PC-3 (cell line): ENCODE results near the gene VSIG8. TPM values are rescaled to one million over a fixed set of nuclear protein-coding genes. Genes with fewer than 3 reads are reported as not detected.

ENCODE experiments used
- ATAC-seq: fragments of 200-7000 bp; cut with Tn5 transposase; 2 replicates; pipeline ENCODE4 v1.9.1; 2020; ENCODE audit warnings: mild to moderate bottlenecking, moderate library complexity
- BruUV-seq: library from RNA; stranded (reverse); fragments of 400-500 nt; replicated peaks from 2 replicates; lab custom pipeline; 2021; lab: Mats Ljungman, UMichigan
- CTCF ChIA-PET: fragments of 300-600 bp; sonication (Branson Sonifier 250); formaldehyde crosslinking; loops from one replicate; lab custom pipeline; 2022; ENCODE audit warnings: antibody characterized with exemption; lab: Charles Lee
- POLR2A ChIA-PET: fragments of 300-600 bp; sonication (Branson Sonifier 250); formaldehyde crosslinking; loops from one replicate; lab custom pipeline; 2022; ENCODE audit warnings: antibody characterized with exemption; ENCODE audit not compliant: unreplicated experiment; lab: Charles Lee
- DNase-seq: peaks from one replicate; pipeline ENCODE4 v3.0.0-alpha.2; 2015
- H2AFZ ChIP-seq: fragments of 300-600 bp; sonication (generic); 2 replicates; pipeline ENCODE4 v1.6.0; 2016; ENCODE audit warnings: antibody characterized with exemption, low read length
- H3F3A ChIP-seq: fragments of 300-600 bp; sonication (generic); one replicate; pipeline ENCODE4 v1.6.0; 2017; ENCODE audit warnings: antibody characterized with exemption, low read length, control low read depth, mild to moderate bottlenecking; ENCODE audit not compliant: unreplicated experiment
- H3K27ac ChIP-seq: fragments of 300-600 bp; sonication (generic); 2 replicates; pipeline ENCODE4 v1.5.1; 2016; ENCODE audit warnings: mild to moderate bottlenecking, low read length
- H3K27me3 ChIP-seq: fragments of 300-600 bp; sonication (generic); 2 replicates; pipeline ENCODE4 v1.6.1; 2016; ENCODE audit warnings: low read length, mixed read lengths
- H3K36me3 ChIP-seq: fragments of 300-600 bp; sonication (generic); 2 replicates; pipeline ENCODE4 v1.6.1; 2016; ENCODE audit warnings: low read depth, mixed run types, low read length, mixed read lengths
- H3K4me1 ChIP-seq: fragments of 300-600 bp; sonication (generic); 2 replicates; pipeline ENCODE4 v1.5.1; 2016; ENCODE audit warnings: low read length; ENCODE audit not compliant: insufficient read depth
- H3K4me2 ChIP-seq: fragments of 300-600 bp; sonication (generic); 2 replicates; pipeline ENCODE4 v1.6.0; 2016; ENCODE audit warnings: low read length
- H3K4me3 ChIP-seq: fragments of 300-600 bp; sonication (generic); 2 replicates; pipeline ENCODE4 v1.5.1; 2016; ENCODE audit warnings: mild to moderate bottlenecking, low read length, mixed read lengths
- H3K79me2 ChIP-seq: fragments of 300-600 bp; sonication (generic); 2 replicates; pipeline ENCODE4 v1.6.1; 2017; ENCODE audit warnings: low read length, mixed read lengths
- H3K9ac ChIP-seq: fragments of 300-600 bp; sonication (generic); 2 replicates; pipeline ENCODE4 v1.6.0; 2016; ENCODE audit warnings: mild to moderate bottlenecking, low read length
- H3K9me2 ChIP-seq: fragments of 300-600 bp; sonication (generic); replicated peaks from 2 replicates; pipeline ENCODE4 v1.6.1; 2016; ENCODE audit warnings: mixed run types, low read length, mixed read lengths
- H3K9me3 ChIP-seq: fragments of 300-600 bp; sonication (generic); 2 replicates; pipeline ENCODE4 v1.6.1; 2016; ENCODE audit warnings: low read length, mixed read lengths
- H4K20me1 ChIP-seq: fragments of 300-600 bp; sonication (generic); 2 replicates; pipeline ENCODE4 v1.6.1; 2016; ENCODE audit warnings: low read length, mixed read lengths
- EZH2 ChIP-seq: fragments of 300-600 bp; sonication (generic); IDR thresholded peaks from one replicate; pipeline ENCODE4 v1.6.1; 2017; ENCODE audit warnings: antibody characterized with exemption, mild to moderate bottlenecking, low read length; ENCODE audit not compliant: unreplicated experiment
- EZH2phosphoT487 ChIP-seq: fragments of 300-600 bp; sonication (generic); IDR thresholded peaks from 2 replicates; pipeline ENCODE4 v1.6.1; 2018; ENCODE audit warnings: mild to moderate bottlenecking, antibody characterized with exemption, low read length, borderline replicate concordance
- intact Hi-C: fragments of 100-400 bp; cut with micrococcal nuclease; formaldehyde crosslinking; loops from 2 replicates; pipeline ENCODE4 v1.9.0; 2023
- total RNA-seq: library from RNA; depleted of rRNA; stranded (reverse); fragments of >200 nt; gene quantifications from 2 replicates; pipeline ENCODE4 v1.2.3, GENCODE V29; 2014
- TF ChIP-seq, protein P1 (sequence below): fragments of 300-600 bp; sonication (generic); conservative IDR thresholded peaks from 2 replicates; pipeline ENCODE4 v1.5.1; 2017; ENCODE audit warnings: antibody characterized with exemption, low read depth, mild to moderate bottlenecking, low read length

The VSIG8 gene
- total RNA-seq, 1 experiment from 2014 or later: 0.47 TPM

DNA sequence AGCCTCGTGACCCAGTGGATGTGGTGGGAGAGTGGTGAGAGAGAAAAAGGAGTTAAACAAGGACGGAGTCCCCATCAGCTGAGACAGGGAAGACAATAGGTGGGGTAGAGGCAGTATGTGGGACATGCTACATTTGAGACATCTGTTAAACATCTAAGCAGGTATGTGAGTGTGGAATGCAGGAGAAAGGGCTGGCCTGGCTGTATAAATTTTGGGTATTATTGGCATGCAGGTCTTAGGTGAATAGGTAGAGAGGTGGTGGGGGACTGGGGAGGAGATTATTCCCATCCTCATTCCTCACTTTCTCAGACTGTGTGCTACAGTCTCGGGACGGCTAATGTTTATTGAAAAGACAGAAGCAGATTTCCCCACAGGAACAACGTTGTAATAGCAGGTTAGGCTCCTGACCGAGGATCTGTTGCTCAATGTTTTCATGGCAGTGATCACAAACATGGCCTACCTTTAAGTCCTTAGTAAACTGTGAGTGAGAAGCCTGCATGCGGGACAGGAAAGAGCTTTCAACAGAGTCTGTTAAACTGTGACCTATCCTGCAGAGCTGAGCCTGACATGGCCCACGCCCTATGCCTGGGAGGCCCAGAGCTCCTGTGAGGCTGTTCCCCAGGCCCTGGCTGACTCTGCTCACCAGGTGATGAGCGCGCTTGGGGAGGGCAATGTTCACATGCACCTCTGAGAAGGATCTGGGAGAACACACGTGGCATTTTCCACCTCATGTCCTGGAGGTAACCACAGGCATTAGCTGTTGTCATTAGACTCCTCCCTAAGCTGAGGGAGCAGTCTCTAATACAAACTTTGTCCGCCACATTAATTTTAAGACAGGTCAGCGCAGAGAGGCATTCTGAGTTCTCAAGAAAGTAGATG, 16.5 kb downstream of the VSIG8 start:
- H2AFZ ChIP-seq: no peak overlapping the region
- no peaks in the 10 kb centered on the region for H3K9me3 ChIP-seq
- H3K4me3 ChIP-seq: no peak overlapping the region
- no peak for DNase-seq
- no peak overlapping the region for H3K27ac ChIP-seq
- CTCF ChIA-PET: no interaction called here
- H3K4me1 ChIP-seq: peaks cover 19% of the 10 kb centered on the region
- H3K36me3 ChIP-seq: no peaks in the 10 kb centered on the region
- TF ChIP-seq, protein P1, sequence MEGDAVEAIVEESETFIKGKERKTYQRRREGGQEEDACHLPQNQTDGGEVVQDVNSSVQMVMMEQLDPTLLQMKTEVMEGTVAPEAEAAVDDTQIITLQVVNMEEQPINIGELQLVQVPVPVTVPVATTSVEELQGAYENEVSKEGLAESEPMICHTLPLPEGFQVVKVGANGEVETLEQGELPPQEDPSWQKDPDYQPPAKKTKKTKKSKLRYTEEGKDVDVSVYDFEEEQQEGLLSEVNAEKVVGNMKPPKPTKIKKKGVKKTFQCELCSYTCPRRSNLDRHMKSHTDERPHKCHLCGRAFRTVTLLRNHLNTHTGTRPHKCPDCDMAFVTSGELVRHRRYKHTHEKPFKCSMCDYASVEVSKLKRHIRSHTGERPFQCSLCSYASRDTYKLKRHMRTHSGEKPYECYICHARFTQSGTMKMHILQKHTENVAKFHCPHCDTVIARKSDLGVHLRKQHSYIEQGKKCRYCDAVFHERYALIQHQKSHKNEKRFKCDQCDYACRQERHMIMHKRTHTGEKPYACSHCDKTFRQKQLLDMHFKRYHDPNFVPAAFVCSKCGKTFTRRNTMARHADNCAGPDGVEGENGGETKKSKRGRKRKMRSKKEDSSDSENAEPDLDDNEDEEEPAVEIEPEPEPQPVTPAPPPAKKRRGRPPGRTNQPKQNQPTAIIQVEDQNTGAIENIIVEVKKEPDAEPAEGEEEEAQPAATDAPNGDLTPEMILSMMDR: no peak
- no peak for TF ChIP-seq EZH2phosphoT487
- no peaks in the 10 kb centered on the region for H3K79me2 ChIP-seq
- H3K27me3 ChIP-seq: no peaks in the 10 kb centered on the region
- H4K20me1 ChIP-seq: no peaks in the 10 kb centered on the region
- POLR2A ChIA-PET: interaction anchor here (0.6 kb wide), 1 partner anchor 411 kb away, joined by 4 read pairs; no protein-coding TSS in a partner anchor
- ATAC-seq: no peak
- BruUV-seq: no TSS peak
- no peak overlapping the region for H3K9ac ChIP-seq
- H3F3A ChIP-seq: no peaks in the 10 kb centered on the region
- no peaks in the 10 kb centered on the region for H3K9me2 ChIP-seq
- intact Hi-C loops: no loop called here
- no peak overlapping the region for H3K4me2 ChIP-seq

DNA sequence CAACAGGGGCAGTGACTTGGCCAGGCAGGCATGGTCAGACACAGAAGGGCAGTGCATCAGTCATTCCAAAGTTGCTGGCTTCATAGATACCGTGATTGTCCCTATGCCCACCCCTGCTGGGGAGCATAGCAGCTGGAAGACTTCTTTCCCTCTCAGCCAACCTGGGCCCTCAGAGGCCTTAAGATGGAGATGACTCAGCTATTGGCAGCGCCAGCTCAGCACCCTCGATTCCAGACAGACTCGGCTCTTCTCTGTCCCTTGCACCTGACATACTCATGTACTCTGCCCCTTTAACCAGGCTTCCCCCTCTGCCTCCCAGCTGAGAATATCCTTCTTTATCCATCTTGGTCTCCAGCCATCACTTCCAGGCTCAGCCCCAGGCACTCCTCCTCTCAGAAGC, 19.0 kb downstream of the VSIG8 start:
- intact Hi-C loops: no loop called here
- TF ChIP-seq EZH2phosphoT487: no peak
- TF ChIP-seq EZH2: no peak
- TF ChIP-seq, protein P1: no peak
- H3K79me2 ChIP-seq: no peaks in the 10 kb centered on the region
- H3F3A ChIP-seq: no peaks in the 10 kb centered on the region
- no peak; the same call in 1 of the 2 replicates for ATAC-seq
- POLR2A ChIA-PET: no interaction called here
- no peak overlapping the region for H3K4me2 ChIP-seq
- no peaks in the 10 kb centered on the region for H3K27me3 ChIP-seq
- H3K4me1 ChIP-seq: peaks cover 2% of the 10 kb centered on the region
- no peak overlapping the region for H3K9ac ChIP-seq
- H3K36me3 ChIP-seq: no peaks in the 10 kb centered on the region
- no peak overlapping the region for H3K4me3 ChIP-seq
- no peak for DNase-seq
- BruUV-seq: no TSS peak
- H3K9me3 ChIP-seq: no peaks in the 10 kb centered on the region
- H3K9me2 ChIP-seq: no peaks in the 10 kb centered on the region
- CTCF ChIA-PET: interaction anchor here (0.6 kb wide), 1 partner anchor 48 kb away, joined by 3 read pairs; no protein-coding TSS in a partner anchor
- no peak overlapping the region for H3K27ac ChIP-seq
- H4K20me1 ChIP-seq: no peaks in the 10 kb centered on the region
- no peak overlapping the region for H2AFZ ChIP-seq

DNA sequence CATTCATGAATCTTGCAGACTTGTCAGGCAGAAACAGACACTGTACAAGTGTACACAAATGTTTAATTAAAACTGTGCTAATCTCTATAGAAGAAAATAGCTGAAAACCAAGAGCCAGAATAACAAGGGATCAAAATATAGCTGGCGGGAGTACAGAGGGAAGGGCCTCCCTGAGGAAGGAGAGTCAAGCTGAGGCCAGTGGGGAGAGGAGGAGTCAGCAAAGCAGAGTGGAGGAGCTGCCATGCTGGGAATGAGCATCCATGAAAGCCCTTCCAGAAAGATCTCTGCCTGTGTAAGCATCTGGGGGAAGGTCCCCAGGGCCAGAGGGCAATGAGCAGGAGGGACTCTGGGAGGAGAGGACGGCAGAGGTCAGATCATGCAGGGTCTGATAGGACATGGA, 20.7 kb downstream of the VSIG8 start:
- Histone ChIP-seq H3K9me2 (no peaks in the 10 kb centered on the region), H3K4me2 (no peak overlapping the region), H3K4me1 (peaks cover 19% of the 10 kb centered on the region), H2AFZ (no peak overlapping the region), H3K4me3 (no peak overlapping the region), H3K36me3 (no peaks in the 10 kb centered on the region), H3K9me3 (no peaks in the 10 kb centered on the region), H3K27ac (no peak overlapping the region), H3K9ac (no peak overlapping the region), H3K27me3 (no peaks in the 10 kb centered on the region), H3F3A (no peaks in the 10 kb centered on the region), H4K20me1 (no peaks in the 10 kb centered on the region), H3K79me2 (no peaks in the 10 kb centered on the region)
- CTCF ChIA-PET: no interaction called here
- TF ChIP-seq, protein P1: no peak
- intact Hi-C loops: no loop called here
- no TSS peak for BruUV-seq
- DNase-seq (no peak), ATAC-seq (no peak)
- POLR2A ChIA-PET: no interaction called here
